ENCODE data around the gene G6PC3.
"Not testable (repeated sequence)": the region's sequence is repeated elsewhere in the genome, so short reads cannot be mapped to it uniquely, and the experiment has no call there.

Gene G6PC3

DNA sequence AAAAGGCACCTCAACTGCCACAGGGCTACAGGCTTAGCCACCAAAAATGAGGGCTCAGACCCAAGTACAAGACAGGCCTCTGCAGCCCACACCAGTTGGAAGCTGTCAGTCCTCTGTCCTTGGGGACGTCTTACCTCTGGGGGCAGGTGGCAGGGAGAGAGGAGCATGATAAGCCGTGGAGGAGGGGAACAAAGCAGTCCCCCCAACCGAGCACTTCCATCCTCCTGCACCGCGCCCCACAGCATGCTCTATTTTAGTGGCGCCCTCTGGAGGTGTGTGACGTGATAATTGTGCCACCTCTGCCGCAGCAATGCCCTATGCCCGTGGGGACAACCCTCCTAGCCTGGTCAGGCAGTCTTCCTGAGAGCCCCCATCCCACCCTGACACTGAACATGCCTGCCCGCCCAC is 13.6 kb downstream of the G6PC3 start:
- no peak for DNase-seq

DNA sequence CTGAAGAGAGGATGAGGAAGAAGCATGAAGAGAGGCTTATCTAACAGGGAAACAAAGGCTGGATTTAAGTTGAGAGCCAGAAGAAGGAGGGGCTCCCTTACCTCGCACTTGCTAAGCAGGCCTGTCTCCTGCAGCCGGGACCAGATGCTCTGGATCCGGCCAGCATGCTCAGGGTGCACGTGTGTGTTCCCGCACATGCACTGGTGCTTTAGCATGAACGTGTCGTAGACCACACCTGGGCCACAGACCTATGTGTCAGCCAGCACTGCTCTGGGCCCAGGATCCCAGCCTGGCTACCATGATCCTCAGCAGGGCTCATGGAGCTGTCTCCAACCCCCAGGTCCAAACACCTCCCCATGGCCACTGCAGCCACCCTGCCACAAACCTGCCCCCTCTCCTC is 14.4 kb downstream of the G6PC3 start:
- DNase-seq: no peak

DNA sequence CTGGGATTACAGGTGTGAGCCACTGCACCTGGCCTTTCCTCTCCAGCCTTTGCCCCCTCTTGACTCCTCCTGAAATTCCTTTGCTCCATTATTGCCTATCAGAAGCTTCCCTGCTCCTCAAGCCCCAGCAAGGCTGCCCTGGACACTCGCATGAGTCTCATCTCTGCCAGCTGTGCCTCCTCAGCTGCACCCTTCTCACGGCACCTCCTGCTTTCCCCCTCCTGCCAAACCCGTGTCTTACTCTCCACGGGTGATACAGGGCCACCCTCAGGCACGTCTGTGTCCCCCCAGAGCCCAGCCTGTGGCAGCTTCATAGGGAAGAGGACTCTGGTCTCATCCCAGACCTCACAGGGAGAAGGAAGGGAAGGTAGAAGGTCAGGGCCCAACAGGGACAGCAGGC is 15.4 kb downstream of the G6PC3 start:
- DNase-seq: no peak

GRCh38 chr17:44086364-44087311 is 16.1 kb downstream of the G6PC3 start:
- DNase-seq: no peak

- DNase-seq: no peak
Measured at GRCh38 chr17:44087319-44087718, 16.8 kb downstream of the G6PC3 start.

DNA sequence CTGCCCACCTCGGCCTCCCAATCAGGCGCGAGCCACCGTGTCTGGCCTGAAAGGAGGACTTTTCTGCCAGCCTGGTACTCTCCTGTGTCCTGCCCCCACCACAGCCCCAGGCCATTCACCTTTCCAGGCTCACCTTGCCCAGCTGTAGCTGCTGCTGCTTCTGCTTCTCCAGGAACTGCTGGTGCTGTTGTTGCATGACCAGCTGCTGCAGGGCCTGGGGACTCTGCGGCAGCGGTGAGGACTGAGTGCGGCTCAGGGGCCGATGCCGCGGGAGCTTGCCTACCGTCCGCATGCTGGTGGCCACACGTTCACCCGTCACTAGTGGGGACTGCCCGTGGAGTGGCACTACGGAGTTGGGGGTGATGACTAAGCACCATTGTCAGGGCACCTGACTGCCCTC is 17.7 kb downstream of the G6PC3 start:
- DNase-seq: no peak

DNA sequence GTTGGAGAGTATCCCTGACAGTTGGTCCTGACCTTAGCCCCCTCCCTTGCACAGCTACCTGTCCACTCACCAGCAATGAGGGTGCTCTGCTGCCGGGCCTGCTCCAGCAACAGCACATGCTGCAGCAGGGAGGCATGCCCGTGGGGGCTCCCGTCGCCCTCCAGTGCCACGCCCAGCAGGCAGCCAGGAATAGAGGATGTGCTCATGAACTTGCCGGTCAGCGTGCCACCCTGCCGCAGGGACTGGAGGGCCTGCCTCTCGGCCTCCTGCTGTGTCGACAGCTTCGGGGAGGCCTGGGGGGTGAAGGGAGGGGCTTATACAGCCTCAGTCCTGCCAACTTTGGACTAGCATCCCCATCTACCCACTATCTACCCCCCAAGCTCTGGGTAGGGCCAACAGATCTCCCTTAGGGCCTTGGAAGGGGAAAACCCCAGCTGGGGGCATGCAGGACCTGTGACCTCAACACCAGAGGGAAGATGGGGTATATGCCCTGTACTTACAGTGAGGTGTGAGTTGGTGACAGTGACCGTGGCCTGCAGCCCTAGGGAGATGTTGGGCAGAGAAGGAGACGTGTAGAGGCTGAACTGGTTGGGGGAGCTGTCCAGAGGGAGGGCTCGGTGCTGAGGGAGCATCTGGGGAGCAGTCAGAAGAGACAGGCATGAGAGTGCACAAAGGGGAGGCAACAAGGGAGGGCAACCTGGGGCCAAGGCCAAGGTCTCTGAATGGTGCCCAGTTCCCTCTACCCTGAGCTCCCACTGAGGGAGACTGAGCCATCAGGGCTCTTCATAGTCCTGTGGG is 20.9 kb downstream of the G6PC3 start:
- no peak for DNase-seq

DNA sequence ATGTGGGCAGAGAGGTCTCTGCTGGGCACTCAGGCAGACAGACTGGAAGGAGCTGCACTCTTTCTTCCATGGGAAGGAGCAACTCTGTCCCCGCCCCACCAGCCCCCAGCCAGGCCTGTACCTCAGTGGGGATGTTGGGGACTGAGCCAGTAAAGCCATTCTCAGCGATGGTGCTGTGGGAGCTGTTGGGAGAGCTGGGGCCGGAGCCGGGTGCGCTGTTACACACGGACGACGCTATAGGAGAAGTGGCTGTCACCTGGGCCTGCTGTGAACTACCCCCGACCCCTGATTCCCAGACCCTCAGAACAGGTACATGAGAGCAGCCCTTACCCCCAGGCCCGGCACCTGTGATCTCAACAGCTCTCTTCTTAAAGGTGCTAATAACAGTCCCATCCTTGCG is 21.5 kb downstream of the G6PC3 start:
- no peak for DNase-seq

- no peak for DNase-seq
Measured at GRCh38 chr17:44093231-44093900, 22.8 kb downstream of the G6PC3 start.

DNA sequence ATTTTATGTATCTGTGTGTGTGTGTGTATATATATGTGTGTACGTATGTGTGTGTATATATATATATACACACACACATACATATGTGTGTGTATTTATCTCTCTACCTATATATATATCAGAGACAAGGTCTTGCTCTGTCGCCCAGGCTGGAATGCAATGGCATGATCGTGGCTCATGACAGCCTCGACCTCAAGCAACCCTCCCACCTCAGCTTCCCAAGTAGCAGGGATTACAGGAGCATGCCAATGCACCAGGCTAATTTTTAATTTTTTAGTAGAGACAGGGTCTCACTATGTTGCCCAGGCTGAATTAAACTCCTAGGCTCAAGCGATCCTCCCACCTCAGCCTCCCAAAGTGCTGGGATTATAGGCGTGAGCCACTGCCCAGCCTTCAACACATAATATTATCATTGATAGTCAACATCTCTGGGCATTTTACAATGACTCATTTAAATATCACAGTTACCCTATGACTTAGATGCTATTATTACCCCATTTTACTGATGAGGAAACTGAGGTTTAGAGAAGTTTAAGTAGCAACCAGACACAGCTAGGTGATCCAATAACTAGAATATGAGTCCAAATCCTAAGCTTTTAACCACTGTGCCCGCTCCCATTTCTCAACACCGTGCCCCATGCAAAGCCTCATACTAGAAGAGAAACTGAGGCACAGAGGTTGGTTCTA is 24.3 kb downstream of the G6PC3 start:
- no peak for DNase-seq

- no peak for DNase-seq
Measured at GRCh38 chr17:44095388-44095646, 24.8 kb downstream of the G6PC3 start.

DNA sequence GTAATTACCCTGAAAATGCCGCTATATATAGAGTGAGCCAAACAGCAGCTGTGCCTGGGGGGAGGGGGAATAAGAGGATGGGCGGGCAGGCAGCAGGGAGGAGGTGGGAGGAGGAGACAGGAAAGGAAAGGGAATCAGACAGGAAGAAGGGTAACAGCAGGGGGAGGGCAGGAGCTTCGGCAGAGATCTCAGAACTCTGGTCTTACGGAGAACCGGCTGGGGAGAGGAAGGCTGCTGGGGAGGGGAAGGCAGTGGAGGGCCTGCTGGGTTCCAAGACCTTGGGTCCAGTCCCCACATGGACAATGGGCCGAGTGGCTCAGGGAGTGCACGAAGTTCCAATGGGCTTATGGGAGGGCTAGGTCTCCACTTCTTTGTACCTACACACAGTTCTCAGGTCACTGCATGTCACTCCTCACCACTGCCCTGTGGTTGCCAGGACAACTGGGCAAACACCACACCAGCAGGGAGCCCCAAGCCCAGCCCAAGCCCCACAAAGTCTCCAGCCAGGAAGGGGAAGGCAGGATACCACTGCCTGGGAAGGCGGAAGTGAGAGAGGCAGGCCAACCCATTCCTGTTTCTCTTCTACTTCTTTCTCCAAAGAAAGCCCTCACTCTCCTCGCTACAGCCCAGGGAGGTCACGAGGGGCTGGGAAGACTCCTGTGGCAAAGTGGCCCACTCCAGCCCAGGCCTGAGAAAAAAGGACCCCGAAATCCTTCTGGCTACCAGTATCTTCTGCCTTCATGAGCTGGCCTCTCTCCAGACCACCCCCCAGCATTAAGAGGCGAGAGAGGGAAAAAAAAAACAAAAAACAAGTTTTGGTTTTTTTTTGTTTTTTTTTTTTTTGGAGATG is 25.3 kb downstream of the G6PC3 start:
- no peak for DNase-seq

- DNase-seq: no peak
Measured at GRCh38 chr17:44097110-44097958, 26.8 kb downstream of the G6PC3 start.

- DNase-seq: not testable (repeated sequence)
Measured at GRCh38 chr17:44101858-44102257, 31.3 kb downstream of the G6PC3 start.

DNA sequence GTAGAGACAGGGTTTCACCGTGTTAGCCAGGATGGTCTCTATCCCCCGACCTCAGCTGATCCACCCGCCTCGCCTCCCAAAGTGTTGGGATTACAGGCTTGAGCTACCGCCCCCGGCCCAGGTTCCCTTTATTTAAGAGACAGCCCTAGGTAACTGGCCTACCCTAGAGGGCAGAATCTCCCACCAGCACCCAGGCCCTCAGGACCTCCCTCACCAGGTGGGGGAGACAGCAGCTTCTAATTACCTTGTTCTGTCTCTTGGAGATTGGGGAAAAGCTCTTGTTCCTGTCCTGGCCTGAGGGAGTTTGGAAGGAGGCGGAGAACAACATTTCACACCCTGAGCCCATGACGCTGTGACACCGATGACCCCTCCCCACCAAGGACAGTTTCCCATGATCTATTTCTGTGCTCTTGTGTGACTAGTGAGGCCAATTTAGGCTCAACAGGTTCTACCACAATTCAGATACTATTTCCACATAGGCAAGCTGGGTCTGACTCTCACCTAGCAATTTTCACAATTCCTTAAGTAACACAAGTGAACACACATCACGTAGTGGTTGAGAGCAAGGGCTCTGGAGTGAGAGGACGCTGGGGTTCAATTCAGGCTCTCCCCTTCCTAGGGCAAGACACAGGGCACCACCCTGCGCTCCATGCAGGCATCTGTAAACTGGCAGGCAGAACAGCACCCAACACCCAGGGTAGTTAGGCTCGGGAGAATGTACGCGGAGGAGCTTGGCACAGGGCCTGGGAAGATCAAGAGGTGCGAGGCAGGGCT is 32.5 kb downstream of the G6PC3 start:
- DNase-seq: no peak

DNA sequence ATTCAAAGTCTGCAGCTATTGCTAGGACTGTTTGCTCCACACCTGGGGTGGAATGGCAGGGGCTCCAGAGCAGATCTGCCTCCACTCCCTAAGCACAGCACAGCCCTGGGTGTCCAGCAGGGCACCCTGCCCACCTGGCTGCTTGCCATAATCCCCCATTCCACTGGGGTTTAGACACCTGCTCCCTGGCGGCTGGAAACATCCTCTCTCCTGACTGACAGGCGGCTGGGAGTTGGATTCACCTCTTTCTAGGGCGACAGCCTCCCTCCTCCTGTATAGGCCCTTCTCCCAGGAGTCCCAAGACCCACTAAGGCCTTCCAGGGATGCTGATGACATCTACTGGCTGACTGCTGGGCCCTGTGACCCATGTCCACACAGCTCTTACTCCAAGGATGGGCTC is 34.9 kb downstream of the G6PC3 start:
- DNase-seq: no peak

- DNase-seq: no peak
Measured at GRCh38 chr17:44105941-44106340, 35.4 kb downstream of the G6PC3 start.

- DNase-seq: no peak
Measured at GRCh38 chr17:44106801-44107200, 36.3 kb downstream of the G6PC3 start.

DNA sequence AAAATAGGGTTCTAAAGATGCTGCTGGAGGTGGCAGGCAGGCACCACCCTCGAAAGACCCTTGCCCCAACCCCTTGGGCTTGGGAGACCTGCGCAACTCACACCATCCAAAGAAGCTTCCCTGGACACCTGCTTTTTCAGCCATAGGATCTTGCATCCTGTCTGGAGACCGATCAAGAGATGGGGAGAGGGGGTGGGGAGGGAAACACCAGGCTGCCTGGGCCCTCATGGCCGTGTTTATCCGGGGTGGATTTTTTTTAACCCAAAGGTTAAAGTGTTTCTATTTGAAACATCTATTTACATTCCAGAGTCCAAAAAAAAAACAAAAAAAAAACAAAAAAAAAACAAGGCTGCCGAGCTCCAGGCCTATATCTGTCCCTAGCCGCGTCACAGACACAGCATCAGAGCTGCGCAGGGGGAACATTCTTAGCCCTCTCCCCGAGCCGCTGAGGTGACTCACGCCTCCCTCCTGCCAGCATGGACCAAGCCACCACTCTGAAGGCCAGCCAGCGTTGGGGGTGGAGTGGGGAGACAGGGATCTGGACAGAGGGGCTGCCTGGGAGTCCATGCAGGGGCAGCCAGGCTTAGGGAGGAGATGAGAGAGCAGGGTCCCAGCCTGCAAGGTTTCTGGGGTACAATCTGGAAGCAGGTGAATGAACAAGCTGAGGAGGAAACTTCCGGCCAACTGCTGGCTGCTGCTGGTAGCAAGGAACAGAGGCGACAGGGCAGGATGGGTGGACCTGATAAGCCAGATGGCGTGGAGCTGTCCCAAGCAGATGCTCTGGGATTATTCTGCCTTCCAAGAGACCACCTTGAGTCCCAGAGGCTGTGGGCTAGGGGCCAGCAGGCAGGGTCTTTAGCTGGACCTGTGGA is 38.1 kb downstream of the G6PC3 start:
- no peak for DNase-seq

DNA sequence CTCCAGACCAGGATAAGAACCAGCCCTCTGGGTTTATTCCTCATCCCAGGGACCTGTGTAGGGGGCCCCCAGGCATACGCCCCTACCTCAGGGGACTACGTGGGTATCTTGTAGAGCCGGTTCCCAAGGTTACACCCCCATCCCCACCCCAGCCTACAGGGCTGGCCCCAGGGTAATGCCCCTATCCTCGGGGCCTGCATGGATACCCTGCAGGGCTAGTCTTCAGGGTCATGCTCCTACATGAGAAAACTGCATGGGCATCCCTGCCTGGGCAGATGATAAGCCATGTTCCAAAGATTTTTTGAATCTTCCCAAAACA is 38.7 kb downstream of the G6PC3 start:
- no peak for DNase-seq
